Measurements from ENCODE around the gene TBL1X. TPM values are rescaled to one million over a fixed set of nuclear protein-coding genes. Genes with fewer than 3 reads are reported as not detected.

Gene TBL1X
- polyA plus RNA-seq (2012; ENCODE audit: insufficient read length, low read depth): 28.8 TPM

DNA sequence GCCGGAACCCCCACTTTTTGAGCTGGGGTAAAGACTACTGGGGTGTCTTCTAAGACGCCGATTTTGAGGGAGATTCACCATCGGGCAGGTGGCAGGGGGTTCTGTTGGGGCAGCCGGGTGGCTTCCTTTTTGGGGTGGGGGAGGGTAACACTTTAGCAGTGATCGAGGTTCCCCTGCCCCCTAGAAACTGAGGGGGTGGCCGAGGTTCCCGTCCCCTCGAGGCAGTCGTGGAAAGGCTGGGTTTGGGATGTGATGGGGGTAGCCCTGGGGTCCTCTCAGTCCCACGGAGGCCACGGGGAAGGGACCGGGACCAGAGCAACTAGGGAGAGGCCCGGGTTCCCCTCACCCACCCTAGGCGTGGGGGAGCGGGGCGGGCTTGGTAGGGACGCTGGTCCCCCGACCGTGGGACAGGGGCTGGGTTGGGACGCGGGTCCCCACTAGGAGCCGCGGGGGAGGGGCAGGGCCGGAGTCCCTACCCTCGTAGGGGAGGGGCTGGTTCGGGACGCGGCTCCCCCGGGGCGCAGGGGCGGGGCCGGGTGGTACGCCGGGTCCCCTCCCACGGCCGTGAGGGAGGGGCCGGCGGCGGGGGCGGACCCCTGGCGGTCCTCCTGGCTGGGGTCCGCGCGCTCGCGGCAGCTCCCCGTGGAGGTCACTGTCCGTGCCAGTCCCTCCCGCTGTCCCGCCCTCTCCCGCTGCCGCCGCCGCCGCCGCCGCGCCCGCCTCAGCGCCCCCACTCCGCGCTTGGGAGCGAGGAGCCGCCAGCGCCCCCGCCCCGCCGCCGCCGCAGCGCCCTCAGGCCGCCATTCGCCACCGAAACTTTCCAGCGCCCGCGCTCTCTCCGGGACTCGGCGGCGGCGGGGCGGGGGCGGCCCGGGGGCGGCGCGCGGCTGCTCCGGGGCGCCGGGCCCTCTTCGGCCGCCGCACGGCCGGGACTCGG is at the start of gene TBL1X:
Gene TBL1X (plus strand): TSS at position 624 of the 937 bp plus-strand sequence. CDS start 188,529 bp downstream, outside the sequence.
- TF ChIP-seq FOXP2 (optimal IDR thresholded peaks at IDR 0.05; ENCODE audit: borderline replicate concordance, extremely low read depth, extremely low read length, insufficient read depth) (no peak), SIN3A (IDR thresholded peaks at IDR 0.05; ENCODE audit: borderline replicate concordance, insufficient read depth, low read length) (no peak), POLR2AphosphoS5 (IDR thresholded peaks at IDR 0.05; ENCODE audit: low read depth, low read length) (no peak), TAF1 (IDR thresholded peaks at IDR 0.05; ENCODE audit: borderline replicate concordance, insufficient read depth, low read length) (no peak)
- TF ChIP-seq, protein P1, sequence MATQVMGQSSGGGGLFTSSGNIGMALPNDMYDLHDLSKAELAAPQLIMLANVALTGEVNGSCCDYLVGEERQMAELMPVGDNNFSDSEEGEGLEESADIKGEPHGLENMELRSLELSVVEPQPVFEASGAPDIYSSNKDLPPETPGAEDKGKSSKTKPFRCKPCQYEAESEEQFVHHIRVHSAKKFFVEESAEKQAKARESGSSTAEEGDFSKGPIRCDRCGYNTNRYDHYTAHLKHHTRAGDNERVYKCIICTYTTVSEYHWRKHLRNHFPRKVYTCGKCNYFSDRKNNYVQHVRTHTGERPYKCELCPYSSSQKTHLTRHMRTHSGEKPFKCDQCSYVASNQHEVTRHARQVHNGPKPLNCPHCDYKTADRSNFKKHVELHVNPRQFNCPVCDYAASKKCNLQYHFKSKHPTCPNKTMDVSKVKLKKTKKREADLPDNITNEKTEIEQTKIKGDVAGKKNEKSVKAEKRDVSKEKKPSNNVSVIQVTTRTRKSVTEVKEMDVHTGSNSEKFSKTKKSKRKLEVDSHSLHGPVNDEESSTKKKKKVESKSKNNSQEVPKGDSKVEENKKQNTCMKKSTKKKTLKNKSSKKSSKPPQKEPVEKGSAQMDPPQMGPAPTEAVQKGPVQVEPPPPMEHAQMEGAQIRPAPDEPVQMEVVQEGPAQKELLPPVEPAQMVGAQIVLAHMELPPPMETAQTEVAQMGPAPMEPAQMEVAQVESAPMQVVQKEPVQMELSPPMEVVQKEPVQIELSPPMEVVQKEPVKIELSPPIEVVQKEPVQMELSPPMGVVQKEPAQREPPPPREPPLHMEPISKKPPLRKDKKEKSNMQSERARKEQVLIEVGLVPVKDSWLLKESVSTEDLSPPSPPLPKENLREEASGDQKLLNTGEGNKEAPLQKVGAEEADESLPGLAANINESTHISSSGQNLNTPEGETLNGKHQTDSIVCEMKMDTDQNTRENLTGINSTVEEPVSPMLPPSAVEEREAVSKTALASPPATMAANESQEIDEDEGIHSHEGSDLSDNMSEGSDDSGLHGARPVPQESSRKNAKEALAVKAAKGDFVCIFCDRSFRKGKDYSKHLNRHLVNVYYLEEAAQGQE (IDR thresholded peaks at IDR 0.05; ENCODE audit: insufficient read depth in 1 of 2, low read depth in 2 of 2, low read length in 2 of 2): no peak

DNA sequence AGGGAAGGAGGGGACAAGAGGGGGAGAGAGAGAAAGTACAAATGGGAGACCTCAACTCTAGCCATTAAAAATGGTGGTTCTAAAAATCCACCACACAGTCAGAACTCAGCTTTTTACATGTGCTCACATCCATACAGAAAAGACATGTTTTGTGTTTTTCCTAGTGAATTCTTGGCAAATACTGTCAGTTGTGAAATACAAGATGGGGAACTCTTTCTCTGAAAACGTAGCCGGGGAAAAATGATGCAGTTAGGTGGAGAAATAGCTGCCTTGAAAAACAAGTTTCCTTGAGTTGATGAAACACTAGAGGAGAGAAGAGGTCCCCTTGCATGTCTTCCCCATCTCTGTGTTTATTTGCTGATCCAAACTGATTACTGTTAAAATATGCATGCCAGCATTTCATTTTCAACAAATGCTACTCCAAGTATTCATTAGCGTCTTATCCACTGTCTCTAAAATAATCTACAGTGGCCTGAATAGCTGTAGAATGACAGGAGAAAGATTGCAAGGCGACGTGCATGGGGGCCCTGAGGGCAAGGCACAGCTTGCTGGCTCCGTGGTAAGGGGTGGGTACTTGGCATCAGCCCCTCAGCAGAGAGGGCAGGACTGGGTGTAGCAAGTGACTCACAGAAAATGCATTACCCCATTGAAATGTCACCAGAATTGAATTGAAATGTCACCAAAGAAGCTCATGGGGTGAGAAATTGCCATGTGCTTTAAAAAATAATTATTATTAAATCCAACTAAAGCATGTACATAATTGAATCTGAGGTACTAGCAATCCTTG is 48.1 kb upstream of the TBL1X start:
- TF ChIP-seq SIN3A (IDR thresholded peaks at IDR 0.05; ENCODE audit: borderline replicate concordance, insufficient read depth, low read length): no peak
- TF ChIP-seq, protein P1 (IDR thresholded peaks at IDR 0.05; ENCODE audit: insufficient read depth in 1 of 2, low read depth in 2 of 2, low read length in 2 of 2): no peak
- no peak for TF ChIP-seq FOXP2 (optimal IDR thresholded peaks at IDR 0.05; ENCODE audit: borderline replicate concordance, extremely low read depth, extremely low read length, insufficient read depth)
- TF ChIP-seq POLR2AphosphoS5 (IDR thresholded peaks at IDR 0.05; ENCODE audit: low read depth, low read length): no peak
- no peak for TF ChIP-seq TAF1 (IDR thresholded peaks at IDR 0.05; ENCODE audit: borderline replicate concordance, insufficient read depth, low read length)

DNA sequence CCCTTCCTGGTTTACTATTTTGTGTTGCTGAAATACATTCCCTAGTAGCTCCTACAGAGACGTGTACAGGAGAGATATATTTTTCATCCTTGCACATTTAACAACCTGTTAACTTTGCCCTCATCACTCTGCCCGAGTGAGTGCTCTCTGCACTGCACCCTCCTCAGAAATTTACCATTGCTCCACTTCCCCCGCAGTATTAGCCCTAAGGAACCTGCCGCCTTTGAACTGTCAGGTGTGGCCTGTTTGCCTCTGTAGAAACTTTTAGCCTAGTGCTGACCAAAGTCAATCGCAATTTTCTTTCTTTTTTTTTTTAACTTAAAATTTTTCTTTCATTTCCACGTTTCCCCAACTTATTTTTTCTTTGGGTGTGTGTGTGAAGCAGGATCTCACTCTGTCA is 46.6 kb upstream of the TBL1X start:
- TF ChIP-seq SIN3A (IDR thresholded peaks at IDR 0.05; ENCODE audit: borderline replicate concordance, insufficient read depth, low read length): no peak
- no peak for TF ChIP-seq FOXP2 (optimal IDR thresholded peaks at IDR 0.05; ENCODE audit: borderline replicate concordance, extremely low read depth, extremely low read length, insufficient read depth)
- no peak for TF ChIP-seq TAF1 (IDR thresholded peaks at IDR 0.05; ENCODE audit: borderline replicate concordance, insufficient read depth, low read length)
- TF ChIP-seq, protein P1 (IDR thresholded peaks at IDR 0.05; ENCODE audit: insufficient read depth in 1 of 2, low read depth in 2 of 2, low read length in 2 of 2): no peak
- TF ChIP-seq POLR2AphosphoS5 (IDR thresholded peaks at IDR 0.05; ENCODE audit: low read depth, low read length): no peak

DNA sequence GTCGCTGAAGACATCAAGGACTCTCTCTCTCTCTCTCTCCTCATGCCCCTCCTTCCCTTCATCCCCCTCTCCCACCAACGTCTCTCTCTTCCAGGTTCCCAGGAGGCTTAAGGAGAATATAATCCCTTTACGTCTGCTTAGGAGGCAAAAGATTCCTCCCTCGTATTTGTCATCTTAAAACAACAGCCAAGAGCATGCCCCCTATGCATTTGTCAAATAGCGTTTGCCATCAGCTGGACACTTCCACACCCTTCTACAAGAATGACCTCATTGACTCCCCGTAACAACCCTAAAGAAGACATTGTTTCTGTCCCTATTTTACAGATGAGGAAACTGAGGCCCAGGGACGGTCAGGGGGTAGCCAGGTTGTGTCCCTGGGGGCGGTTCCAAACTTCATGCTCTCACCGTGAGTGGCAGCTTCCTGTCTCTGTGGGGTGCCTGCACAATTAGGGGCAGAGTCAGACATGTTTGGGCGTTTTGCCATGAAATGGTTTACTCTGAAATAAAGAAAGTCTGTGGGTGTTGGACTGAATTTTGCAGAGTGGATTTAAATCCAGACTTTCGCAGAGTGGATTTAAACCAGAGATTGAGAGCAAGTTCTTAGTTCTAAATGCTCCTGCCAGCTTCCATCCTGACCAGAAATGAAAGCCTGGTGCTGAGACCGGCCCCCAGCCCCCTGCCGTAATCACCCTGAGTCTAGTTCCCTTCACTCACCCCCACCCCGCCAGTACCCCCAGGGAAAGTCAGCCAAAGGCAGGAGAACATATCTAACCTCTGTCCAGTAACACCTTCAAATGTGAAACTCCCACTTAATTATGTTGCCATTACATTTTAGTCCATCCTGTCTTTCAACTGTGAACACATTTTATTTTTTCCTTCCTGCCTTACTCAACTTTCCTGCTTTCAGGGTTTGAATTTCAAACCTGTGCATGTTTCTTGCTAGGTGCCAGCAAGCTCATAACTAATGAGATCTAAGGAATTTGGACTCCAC is 44.3 kb upstream of the TBL1X start:
- TF ChIP-seq, protein P1 (IDR thresholded peaks at IDR 0.05; ENCODE audit: insufficient read depth in 1 of 2, low read depth in 2 of 2, low read length in 2 of 2): no peak
- no peak for TF ChIP-seq TAF1 (IDR thresholded peaks at IDR 0.05; ENCODE audit: borderline replicate concordance, insufficient read depth, low read length)
